NCI-H1048 (cell line): ENCODE measurements around the gene CSMD2.

Experiments
- DNase-seq: peaks from one replicate; lab custom pipeline; 2025; lab: John Stamatoyannopoulos, UW

Gene CSMD2

GRCh38 chr1:33635336-33636012 is 529.6 kb downstream of the CSMD2 start:
- no peak for DNase-seq

- DNase-seq: no peak
Measured at GRCh38 chr1:33634806-33635205, 530.2 kb downstream of the CSMD2 start.

- DNase-seq: no peak
Measured at GRCh38 chr1:33634143-33634542, 530.9 kb downstream of the CSMD2 start.

- DNase-seq: peak; percentile 81
Measured at GRCh38 chr1:33633019-33633801, 531.8 kb downstream of the CSMD2 start.

- no peak for DNase-seq
Measured at GRCh38 chr1:33630686-33631085, 534.3 kb downstream of the CSMD2 start.

- no peak for DNase-seq
Measured at GRCh38 chr1:33626801-33627200, 538.2 kb downstream of the CSMD2 start.

GRCh38 chr1:33624991-33625870 is 539.8 kb downstream of the CSMD2 start:
- no peak for DNase-seq

GRCh38 chr1:33624261-33624990 is 540.6 kb downstream of the CSMD2 start:
- no peak for DNase-seq

GRCh38 chr1:33623811-33624210 is 541.2 kb downstream of the CSMD2 start:
- no peak for DNase-seq

- no peak for DNase-seq
Measured at GRCh38 chr1:33622757-33623156, 542.3 kb downstream of the CSMD2 start.

GRCh38 chr1:33618636-33619035 is 546.4 kb downstream of the CSMD2 start:
- DNase-seq: no peak

- no peak for DNase-seq
Measured at GRCh38 chr1:33617451-33617850, 547.6 kb downstream of the CSMD2 start.

GRCh38 chr1:33616780-33617179 is 548.2 kb downstream of the CSMD2 start:
- no peak for DNase-seq

GRCh38 chr1:33615546-33615945 is 549.5 kb downstream of the CSMD2 start:
- no peak for DNase-seq

- no peak for DNase-seq
Measured at GRCh38 chr1:33610864-33611455, 554.1 kb downstream of the CSMD2 start.

- DNase-seq: no peak
Measured at GRCh38 chr1:33610391-33610790, 554.6 kb downstream of the CSMD2 start.

GRCh38 chr1:33609739-33610138 is 555.3 kb downstream of the CSMD2 start:
- DNase-seq: no peak

- no peak for DNase-seq
Measured at GRCh38 chr1:33608825-33609400, 556.1 kb downstream of the CSMD2 start.

GRCh38 chr1:33607444-33608005 is 557.5 kb downstream of the CSMD2 start:
- DNase-seq: no peak

GRCh38 chr1:33606272-33606671 is 558.8 kb downstream of the CSMD2 start:
- no peak for DNase-seq

- no peak for DNase-seq
Measured at GRCh38 chr1:33602271-33602670, 562.8 kb downstream of the CSMD2 start.
